Endothelial cell of umbilical vein (primary cell): ENCODE measurements around the gene KIAA1217. TPM values are rescaled to one million over a fixed set of nuclear protein-coding genes. Genes with fewer than 3 reads are reported as not detected.

Experiments used
- BruUV-seq: library from RNA; stranded (reverse); fragments of 400-500 nt; replicated peaks from 2 replicates; lab custom pipeline; 2021; lab: Mats Ljungman, UMichigan
- CTCF ChIA-PET: fragments of 300-600, 350-600 bp; sonication (Branson Sonifier 250); formaldehyde crosslinking; loops from one replicate; lab custom pipeline; 2021; ENCODE audit warnings: antibody characterized with exemption, inconsistent platforms; lab: Charles Lee
- POLR2A ChIA-PET: fragments of 300-600, 350-600 bp; sonication (Branson Sonifier 250); formaldehyde crosslinking; loops from one replicate; lab custom pipeline; 2021; ENCODE audit warnings: antibody characterized with exemption, inconsistent platforms; lab: Charles Lee
- DNase-seq: peaks from one replicate; pipeline ENCODE4 v3.0.0-alpha.2; 2011; ENCODE audit warnings: low read depth, low spot score
- FAIRE-seq: peaks from 2 replicates; lab custom pipeline; 2011; peaks lifted over from hg19 to GRCh38; lab: Jason Lieb, UNC
- H2AFZ ChIP-seq: 2 replicates; pipeline ENCODE4 v1.6.0; 2012; ENCODE audit warnings: low read depth, low read length, control low read depth, inconsistent platforms
- H3K27ac ChIP-seq: 2 replicates; pipeline ENCODE4 v1.5.1; 2011; ENCODE audit warnings: low read depth, mild to moderate bottlenecking, control low read depth, low read length, moderate library complexity; ENCODE audit not compliant: insufficient read depth
- H3K27me3 ChIP-seq, 2 experiments: 2 replicates each; pipeline versions ENCODE4 v1.6.0 to v1.6.1; 2011; ENCODE audit warnings: low read length in 2 of 2, mixed read lengths in 1 of 2; ENCODE audit not compliant: control insufficient read depth in 2 of 2, insufficient read depth in 2 of 2
- H3K36me3 ChIP-seq, 2 experiments: 2 replicates in 1 of 2; 3 replicates in 1 of 2; pipeline ENCODE4 v1.5.1; 2011; ENCODE audit warnings: low read length in 2 of 2, mild to moderate bottlenecking in 1 of 2, moderate library complexity in 1 of 2; ENCODE audit not compliant: control insufficient read depth in 2 of 2, insufficient read depth in 2 of 2; ENCODE audit errors: extremely low read depth in 1 of 2
- H3K4me1 ChIP-seq: 3 replicates; pipeline ENCODE4 v1.5.1; 2011; ENCODE audit warnings: mild to moderate bottlenecking, low read length; ENCODE audit not compliant: control insufficient read depth, insufficient read depth; ENCODE audit errors: extremely low read depth
- H3K4me2 ChIP-seq: 2 replicates; pipeline ENCODE4 v1.6.1; 2011; ENCODE audit warnings: low read length, control low read depth, mixed read lengths; ENCODE audit not compliant: insufficient read depth
- H3K4me3 ChIP-seq, 3 experiments: fragments of 200-600 bp in 1 of 3; sonication (generic), shearing (Covaris generic) in 1 of 3; replicated peaks in 1 of 3; 2 replicates each; pipeline ENCODE4 v1.5.1; 2011 to 2016; ENCODE audit warnings: control low read depth in 3 of 3, low read length in 3 of 3, mild to moderate bottlenecking in 2 of 3, inconsistent platforms in 1 of 3, low read depth in 1 of 3, moderate library complexity in 1 of 3; ENCODE audit not compliant: insufficient read depth in 1 of 3
- H3K79me2 ChIP-seq: 2 replicates; pipeline ENCODE4 v1.6.0; 2012; ENCODE audit warnings: low read length, inconsistent platforms; ENCODE audit not compliant: control insufficient read depth, insufficient read depth
- H3K9ac ChIP-seq: replicated peaks from 2 replicates; pipeline ENCODE3; 2011; ENCODE audit warnings: low read length, control low read depth; ENCODE audit not compliant: insufficient read depth; ENCODE audit errors: extremely low read depth
- H3K9me1 ChIP-seq: replicated peaks from 3 replicates; pipeline ENCODE4 v1.6.0; 2011; ENCODE audit warnings: mild to moderate bottlenecking, low read length; ENCODE audit not compliant: control insufficient read depth, insufficient read depth; ENCODE audit errors: extremely low read depth
- H3K9me3 ChIP-seq: replicated peaks from 2 replicates; pipeline ENCODE4 v1.5.1; 2012; ENCODE audit warnings: low read length, inconsistent platforms; ENCODE audit not compliant: control insufficient read depth, insufficient read depth
- H4K20me1 ChIP-seq: replicated peaks from 2 replicates; pipeline ENCODE3; 2011; ENCODE audit warnings: mild to moderate bottlenecking, low read length; ENCODE audit not compliant: control insufficient read depth, insufficient read depth; ENCODE audit errors: extremely low read depth
- EZH2 ChIP-seq: IDR thresholded peaks from 2 replicates; pipeline ENCODE4 v1.6.1; 2012; ENCODE audit warnings: borderline replicate concordance, low read depth, mild to moderate bottlenecking, moderate library complexity, low read length, inconsistent platforms; ENCODE audit not compliant: severe bottlenecking
- FOS ChIP-seq: IDR thresholded peaks from 2 replicates; pipeline ENCODE4 v1.6.1; 2011; ENCODE audit warnings: mild to moderate bottlenecking, low read length, moderate library complexity, borderline replicate concordance; ENCODE audit not compliant: insufficient read depth
- GATA2 ChIP-seq: IDR thresholded peaks from 2 replicates; pipeline ENCODE4 v1.7.0; 2011; ENCODE audit warnings: low read depth, mild to moderate bottlenecking, moderate library complexity, mixed read lengths, low read length; ENCODE audit not compliant: insufficient read length, insufficient read depth
- JUN ChIP-seq: IDR thresholded peaks from 2 replicates; pipeline ENCODE4 v1.6.1; 2011; ENCODE audit warnings: borderline replicate concordance, low read depth; ENCODE audit not compliant: insufficient read length, insufficient read depth
- MYC ChIP-seq: IDR thresholded peaks from one replicate; pipeline ENCODE4 v1.6.1; 2011; ENCODE audit warnings: mild to moderate bottlenecking, low read depth, low read length
- POLR2AphosphoS5 ChIP-seq: IDR thresholded peaks from 2 replicates; pipeline ENCODE4 v1.6.1; 2012; ENCODE audit warnings: low read depth, mild to moderate bottlenecking, control low read depth, low read length, moderate library complexity; ENCODE audit not compliant: insufficient read depth
- dilution Hi-C: fragments of 300-500 bp; cut with MboI; formaldehyde crosslinking; loops from one replicate; pipeline ENCODE4 v1.15.0; 2019; ENCODE audit warnings: low sequenced_read_pairs; ENCODE audit not compliant: extremely low pct_ligation_motif_present
- intact Hi-C: fragments of 100-400 bp; cut with micrococcal nuclease; formaldehyde crosslinking; loops from one replicate; pipeline ENCODE4 v1.10.0; 2022
- polyA plus RNA-seq, 4 experiments: library from polyadenylated mRNA; depleted of rRNA in 3 of 4; stranded (reverse) in 3 of 4; unstranded in 1 of 4; fragments of >200 nt; gene quantifications; 2 replicates each; pipeline versions ENCODE4 v1.2.1 to v1.2.3, GENCODE V29; 2011 to 2012; ENCODE audit warnings: missing spikeins in 1 of 4
- total RNA-seq: library from RNA; stranded (reverse); gene quantifications from 2 replicates; pipeline ENCODE4 v1.2.3, GENCODE V29; 2021
- TF ChIP-seq, protein P1 (sequence below): IDR thresholded peaks from 2 replicates; pipeline ENCODE4 v1.6.1; 2011; ENCODE audit not compliant: insufficient read depth, insufficient read length
- TF ChIP-seq, protein P2 (sequence below), 2 donors: IDR thresholded peaks; 1 replicate in 1 of 2; 2 replicates in 1 of 2; pipeline ENCODE4 v1.5.1; 2011; ENCODE audit warnings: low read length in 2 of 2, mild to moderate bottlenecking in 2 of 2, moderate library complexity in 2 of 2, control low read depth in 1 of 2, inconsistent platforms in 1 of 2, low read depth in 1 of 2; ENCODE audit not compliant: insufficient read depth in 1 of 2; ENCODE audit errors: extremely low read depth in 1 of 2

Gene KIAA1217
- total and polyA plus RNA-seq, 2 donors (not counting 3 experiments of a cell fraction or from before 2014, with no cell fraction given): 0.83 to 10.3 TPM

DNA sequence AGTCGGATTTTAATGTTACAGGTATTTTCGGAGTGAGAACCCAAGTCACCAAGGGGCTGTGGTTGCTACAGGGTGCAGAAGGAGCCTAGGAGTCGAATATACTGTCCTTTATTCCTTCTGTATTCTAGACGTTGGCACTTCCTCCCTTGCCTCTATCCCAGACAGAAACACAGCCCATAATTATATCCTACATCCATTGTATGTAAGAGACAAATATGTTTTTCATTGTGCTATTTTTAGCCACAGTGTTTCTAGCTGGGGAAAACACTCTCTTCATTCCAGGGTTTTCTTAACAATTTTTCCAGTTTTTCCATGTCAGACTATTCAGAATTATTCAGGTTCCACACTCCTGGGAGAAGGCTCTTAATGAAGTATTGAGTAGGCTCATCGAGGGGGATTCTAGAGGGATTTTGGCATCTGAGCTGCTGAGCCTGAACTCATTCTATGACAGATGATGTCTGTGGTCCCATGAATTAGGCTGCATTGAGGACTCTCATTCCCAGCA, 32.6 kb downstream of the KIAA1217 start:
- DNase-seq (no peak), FAIRE-seq (no peak)
- Histone ChIP-seq H3K79me2 (no peaks in the 10 kb centered on the region), H3K9me3 (no peaks in the 10 kb centered on the region), H3K4me2 (no peak overlapping the region), H3K27me3 (no peaks in the 10 kb centered on the region), H4K20me1 (no peaks in the 10 kb centered on the region), H3K4me3 (no peak overlapping the region), H3K9ac (no peak overlapping the region), H3K36me3 (no peaks in the 10 kb centered on the region), H3K27ac (no peak overlapping the region), H2AFZ (no peak overlapping the region), H3K4me1 (no peaks in the 10 kb centered on the region), H3K9me1 (no peaks in the 10 kb centered on the region)
- intact Hi-C loops: no loop called here
- BruUV-seq: no TSS peak
- CTCF ChIA-PET: no interaction called here
- POLR2A ChIA-PET: no interaction called here
- dilution Hi-C loops: no loop called here
- TF ChIP-seq FOS (no peak), JUN (no peak), EZH2 (no peak)
- TF ChIP-seq, protein P1, sequence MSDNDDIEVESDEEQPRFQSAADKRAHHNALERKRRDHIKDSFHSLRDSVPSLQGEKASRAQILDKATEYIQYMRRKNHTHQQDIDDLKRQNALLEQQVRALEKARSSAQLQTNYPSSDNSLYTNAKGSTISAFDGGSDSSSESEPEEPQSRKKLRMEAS: no peak

DNA sequence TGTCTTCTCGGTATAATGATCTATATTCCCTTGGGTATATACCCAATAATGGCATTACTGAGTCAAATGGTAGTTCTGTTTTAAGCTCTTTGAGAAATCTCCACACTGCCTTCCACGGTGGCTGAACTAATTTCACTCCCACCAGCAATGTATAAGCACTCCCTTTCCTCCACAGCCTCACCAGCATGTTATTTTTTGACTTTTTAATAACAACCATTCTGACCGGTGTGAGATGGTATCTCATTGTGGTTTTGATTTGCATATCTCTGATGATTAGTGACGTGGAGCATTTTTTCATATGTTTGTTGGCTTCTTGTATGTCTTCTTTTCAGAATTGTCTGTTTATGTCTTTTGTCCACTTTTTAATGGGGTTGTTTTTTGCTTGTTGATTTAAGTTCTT, 33.6 kb downstream of the KIAA1217 start:
- ChIA-PET CTCF (no interaction called here), POLR2A (no interaction called here)
- FAIRE-seq: no peak

More for the DNA sequence above, 33.6 kb downstream of the KIAA1217 start:
- no peak overlapping the region for H3K27ac ChIP-seq
- intact Hi-C loops: no loop called here
- H3K36me3 ChIP-seq: no peaks in the 10 kb centered on the region
- no peaks in the 10 kb centered on the region for H3K4me1 ChIP-seq
- no peaks in the 10 kb centered on the region for H3K9me1 ChIP-seq
- H3K9me3 ChIP-seq: no peaks in the 10 kb centered on the region
- TF ChIP-seq POLR2AphosphoS5 (no peak), EZH2 (no peak), GATA2 (no peak), FOS (no peak), MYC (no peak), JUN (no peak)
- TF ChIP-seq, protein P2, sequence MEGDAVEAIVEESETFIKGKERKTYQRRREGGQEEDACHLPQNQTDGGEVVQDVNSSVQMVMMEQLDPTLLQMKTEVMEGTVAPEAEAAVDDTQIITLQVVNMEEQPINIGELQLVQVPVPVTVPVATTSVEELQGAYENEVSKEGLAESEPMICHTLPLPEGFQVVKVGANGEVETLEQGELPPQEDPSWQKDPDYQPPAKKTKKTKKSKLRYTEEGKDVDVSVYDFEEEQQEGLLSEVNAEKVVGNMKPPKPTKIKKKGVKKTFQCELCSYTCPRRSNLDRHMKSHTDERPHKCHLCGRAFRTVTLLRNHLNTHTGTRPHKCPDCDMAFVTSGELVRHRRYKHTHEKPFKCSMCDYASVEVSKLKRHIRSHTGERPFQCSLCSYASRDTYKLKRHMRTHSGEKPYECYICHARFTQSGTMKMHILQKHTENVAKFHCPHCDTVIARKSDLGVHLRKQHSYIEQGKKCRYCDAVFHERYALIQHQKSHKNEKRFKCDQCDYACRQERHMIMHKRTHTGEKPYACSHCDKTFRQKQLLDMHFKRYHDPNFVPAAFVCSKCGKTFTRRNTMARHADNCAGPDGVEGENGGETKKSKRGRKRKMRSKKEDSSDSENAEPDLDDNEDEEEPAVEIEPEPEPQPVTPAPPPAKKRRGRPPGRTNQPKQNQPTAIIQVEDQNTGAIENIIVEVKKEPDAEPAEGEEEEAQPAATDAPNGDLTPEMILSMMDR (IDR thresholded peaks at IDR 0.05; ENCODE audit: extremely low read depth in 1 of 2, insufficient read depth in 1 of 2, low read depth in 1 of 2, low read length in 2 of 2): no peak
- H3K9ac ChIP-seq: no peak overlapping the region
- H2AFZ ChIP-seq: no peak overlapping the region
- no peak overlapping the region for H3K4me3 ChIP-seq
- H3K79me2 ChIP-seq: no peaks in the 10 kb centered on the region
- no peak overlapping the region for H3K4me2 ChIP-seq
- H3K27me3 ChIP-seq: no peaks in the 10 kb centered on the region
- no peak for DNase-seq
- no peaks in the 10 kb centered on the region for H4K20me1 ChIP-seq
- no TSS peak for BruUV-seq
- dilution Hi-C loops: no loop called here
